Heart left ventricle (tissue), 13 donors: ENCODE results near the gene GRIK1.

Experiments
- POLR2A ChIP-seq, 2 donors: fragments of 450-650 bp; IDR thresholded peaks; one replicate each; pipeline ENCODE4 v1.6.1; 2017; ENCODE audit warnings: antibody characterized with exemption in 2 of 2, mild to moderate bottlenecking in 2 of 2, moderate library complexity in 2 of 2
- TF ChIP-seq, protein P1 (sequence below), 12 donors: fragments of 200-600 bp; sonication (generic) in 4 of 12; IDR thresholded peaks; one replicate each; pipeline versions ENCODE4 v1.5.0 to v1.8.0; 2018 to 2022; ENCODE audit warnings: antibody characterized with exemption in 12 of 12, mild to moderate bottlenecking in 5 of 12
- donor health status: ischemic (EF 13 %, LVEDD 7.1; RV severe dilation, severe dysfunction).
- donor health status: DM: no; HTN: yes; CAD: no.
- donor health status: DM: no; HTN: no; CAD: no.
- donor health status: ischemic (EF 25% LVEDD 6.9; RV normal size, moderate dysfunction).
- donor health status: ischemic (EF 25% LVEDD 5.7; RV mildly dilated, moderate dysfunction).
- donor health status: ischemic (EF 35%, LVEDD 5.7; RV mildly dilated, moderate dysfunction).
- donor health status: nonischemic (EF 11% LVEDD 7.7; RV severe dilation, severe dysfunction).
- donor health status: DM: yes; HTN: yes; CAD: no.
- donor health status: PGD.
- donor health status: ischemic (EF 29% LVEDD 5.4; RV normal size, mild dysfunction).
- donor health status: nonischemic (EF 23%, LVEDD 6.1; RV moderate dilation, normal function).

DNA sequence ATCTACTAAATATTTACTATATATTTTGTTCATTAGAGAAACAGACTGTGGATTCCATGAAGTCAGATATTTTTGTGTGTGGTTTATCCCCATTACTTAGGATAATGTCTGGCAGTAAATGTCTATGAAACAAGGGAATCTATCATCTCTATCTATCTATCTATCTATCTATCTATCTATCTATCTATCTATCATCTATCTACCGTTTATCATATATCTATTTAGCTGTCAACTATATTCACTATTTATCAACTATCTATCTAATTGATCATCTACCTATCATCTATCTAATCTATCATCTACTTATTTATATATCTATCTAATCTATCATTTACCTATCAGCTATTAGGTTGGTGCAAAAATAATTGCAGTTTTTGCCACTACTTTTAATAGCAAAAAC, 255.7 kb downstream of the GRIK1 start:
- TF ChIP-seq, protein P1, sequence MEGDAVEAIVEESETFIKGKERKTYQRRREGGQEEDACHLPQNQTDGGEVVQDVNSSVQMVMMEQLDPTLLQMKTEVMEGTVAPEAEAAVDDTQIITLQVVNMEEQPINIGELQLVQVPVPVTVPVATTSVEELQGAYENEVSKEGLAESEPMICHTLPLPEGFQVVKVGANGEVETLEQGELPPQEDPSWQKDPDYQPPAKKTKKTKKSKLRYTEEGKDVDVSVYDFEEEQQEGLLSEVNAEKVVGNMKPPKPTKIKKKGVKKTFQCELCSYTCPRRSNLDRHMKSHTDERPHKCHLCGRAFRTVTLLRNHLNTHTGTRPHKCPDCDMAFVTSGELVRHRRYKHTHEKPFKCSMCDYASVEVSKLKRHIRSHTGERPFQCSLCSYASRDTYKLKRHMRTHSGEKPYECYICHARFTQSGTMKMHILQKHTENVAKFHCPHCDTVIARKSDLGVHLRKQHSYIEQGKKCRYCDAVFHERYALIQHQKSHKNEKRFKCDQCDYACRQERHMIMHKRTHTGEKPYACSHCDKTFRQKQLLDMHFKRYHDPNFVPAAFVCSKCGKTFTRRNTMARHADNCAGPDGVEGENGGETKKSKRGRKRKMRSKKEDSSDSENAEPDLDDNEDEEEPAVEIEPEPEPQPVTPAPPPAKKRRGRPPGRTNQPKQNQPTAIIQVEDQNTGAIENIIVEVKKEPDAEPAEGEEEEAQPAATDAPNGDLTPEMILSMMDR (IDR thresholded peaks at IDR 0.05), result no peak
- TF ChIP-seq POLR2A (IDR thresholded peaks at IDR 0.05), result no peak
